ENCODE measurements around the gene PTF1A. TPM values are rescaled to one million over a fixed set of nuclear protein-coding genes. Genes with fewer than 3 reads are reported as not detected.

The PTF1A gene
- polyA plus RNA-seq, 1 of the 3 experiments (the other 2 are of a cell fraction), result not detected

- 22% methylated on average over 40 of the region's 70 CpGs for WGBS (ENCODE audit: low lambda C conversion rate)
- Histone ChIP-seq H3K4me3 (ENCODE audit: low read depth in 2 of 2, low read length in 1 of 2) (no peak overlapping the region), H3K79me2 (ENCODE audit: insufficient read depth) (no peaks in the 10 kb centered on the region), H3K4me2 (no peak overlapping the region), H3F3A (replicated peaks; ENCODE audit: insufficient read depth) (no peaks in the 10 kb centered on the region), H3K36me3 (replicated peaks in 1 of 2; ENCODE audit: control insufficient read depth in 1 of 2, insufficient read depth in 2 of 2, low read length in 1 of 2) (no peaks in the 10 kb centered on the region), H3K4me1 (ENCODE audit: control insufficient read depth in 1 of 2, insufficient read depth in 2 of 2, low read depth in 1 of 2, low read length in 1 of 2) (no peaks in the 10 kb centered on the region; a peak in 1 of 4 replicates), H2AFZ (ENCODE audit: low read depth) (no peak overlapping the region), H3K27me3 (ENCODE audit: insufficient read depth) (peaks cover 58% of the 10 kb centered on the region), H3K27ac (ENCODE audit: low read depth in 2 of 2, low read length in 1 of 2) (no peak overlapping the region), H3K9me3 (no peaks in the 10 kb centered on the region), H3K9me2 (no peaks in the 10 kb centered on the region), H4K20me1 (ENCODE audit: insufficient read depth) (no peaks in the 10 kb centered on the region), H3K9ac (no peak overlapping the region)
- ChIA-PET POLR2A (no interaction called here), CTCF (interaction anchor here (1.5 kb wide), 1 partner anchor 14 kb away, joined by 5 read pairs; no protein-coding TSS in a partner anchor)
- DNase-seq, result peak; percentile 51
- no peak for TF ChIP-seq JUND (IDR thresholded peaks at IDR 0.05)
- 0 out of 2 replicates have a peak, but pooled peaks have one; percentile 46 for TF ChIP-seq EZH2phosphoT487 (IDR thresholded peaks at IDR 0.05; ENCODE audit: borderline replicate concordance, low read depth)
Measured at GRCh38 chr10:23194966-23195845, 3.1 kb downstream of the PTF1A start.

GRCh38 chr10:23195846-23196600 is 3.9 kb downstream of the PTF1A start:
- H3K79me2 ChIP-seq (ENCODE audit: insufficient read depth), result no peaks in the 10 kb centered on the region
- ChIA-PET CTCF (interaction anchor here (1.5 to 1.8 kb wide), 2 partner anchors 13 to 38 kb away, joined by 5 to 7 read pairs; no protein-coding TSS in a partner anchor), POLR2A (no interaction called here)
- H3K4me2 ChIP-seq, result no peak overlapping the region
- WGBS (ENCODE audit: low lambda C conversion rate), result 16% methylated on average over 11 of the region's 13 CpGs
- no peak overlapping the region for H3K4me3 ChIP-seq (ENCODE audit: low read depth in 2 of 2, low read length in 1 of 2)
- no peaks in the 10 kb centered on the region for H4K20me1 ChIP-seq (ENCODE audit: insufficient read depth)
- H3K27me3 ChIP-seq (ENCODE audit: insufficient read depth), result peaks cover 62% of the 10 kb centered on the region
- TF ChIP-seq REST (IDR thresholded peaks at IDR 0.05; ENCODE audit: low read depth, low read length), result no peak
- no peak for TF ChIP-seq ELF1 (IDR thresholded peaks at IDR 0.05)
- no peak for TF ChIP-seq GABPA (IDR thresholded peaks at IDR 0.05; ENCODE audit: low read depth)
- no peak for TF ChIP-seq MXI1 (IDR thresholded peaks at IDR 0.05; ENCODE audit: low read depth, low read length)
- no peak for TF ChIP-seq MEF2A (IDR thresholded peaks at IDR 0.05; ENCODE audit: borderline replicate concordance, low read depth)
- no peak for TF ChIP-seq EZH2phosphoT487 (IDR thresholded peaks at IDR 0.05; ENCODE audit: borderline replicate concordance, low read depth)
- TF ChIP-seq EP300 (IDR thresholded peaks at IDR 0.05; ENCODE audit: borderline replicate concordance in 1 of 2, low read depth in 1 of 2, low read length in 1 of 2), result no peak
- no peak for TF ChIP-seq FOXJ3 (CRISPR knock-in tag; IDR thresholded peaks at IDR 0.05)
- no peak for TF ChIP-seq POLR2AphosphoS5 (IDR thresholded peaks at IDR 0.05; ENCODE audit: low read depth, low read length)
- TF ChIP-seq YY1 (IDR thresholded peaks at IDR 0.05; ENCODE audit: low read depth), result no peak
- no peak for TF ChIP-seq SMC3 (IDR thresholded peaks at IDR 0.05; ENCODE audit: low read depth, low read length)
- H3K9me3 ChIP-seq, result no peaks in the 10 kb centered on the region
- no peaks in the 10 kb centered on the region; a peak in 1 of 4 replicates for H3K4me1 ChIP-seq (ENCODE audit: control insufficient read depth in 1 of 2, insufficient read depth in 2 of 2, low read depth in 1 of 2, low read length in 1 of 2)
- no peak overlapping the region for H2AFZ ChIP-seq (ENCODE audit: low read depth)
- H3K9me2 ChIP-seq, result no peaks in the 10 kb centered on the region
- H3K27ac ChIP-seq (ENCODE audit: low read depth in 2 of 2, low read length in 1 of 2), result no peak overlapping the region
- no peaks in the 10 kb centered on the region for H3K36me3 ChIP-seq (replicated peaks in 1 of 2; ENCODE audit: control insufficient read depth in 1 of 2, insufficient read depth in 2 of 2, low read length in 1 of 2)
- no peak overlapping the region for H3K9ac ChIP-seq
- no peak for DNase-seq
- no peaks in the 10 kb centered on the region for H3F3A ChIP-seq (replicated peaks; ENCODE audit: insufficient read depth)
